Lower lobe of right lung (tissue), 1 donor: Measurements from ENCODE around the gene ZNF728. TPM values are rescaled to one million over a fixed set of nuclear protein-coding genes. Genes with fewer than 3 reads are reported as not detected.

Experiments used
- total RNA-seq: library from RNA; stranded (reverse); fragmentation: NEBNext Ultra II Directional; extraction: Animal tissue kit (Norgen Biotek cat#: 25700); gene quantifications from one replicate; pipeline ENCODE4 v1.2.1, GENCODE V29; 2021
- donor health status: DM: no; HTN: yes; CAD: no; lungs with severe emphysema.

The ZNF728 gene
- total RNA-seq, 1 donor from 2014 or later = 0.74 TPM

Other genes starting within 250 kb of the ZNF728 start
- 0.06 TPM for gene ZNF99, start 219.0 kb downstream of the ZNF728 start, total RNA-seq
- gene ZNF723, start 170.9 kb downstream of the ZNF728 start, total RNA-seq = not detected
- gene ZNF730, start 113.8 kb upstream of the ZNF728 start, total RNA-seq = 0.74 TPM
- 1.7 TPM for gene ZNF724, start 247.2 kb upstream of the ZNF728 start, total RNA-seq